Stimulated activated CD4-positive, alpha-beta T cell treated with anti-CD3 and anti-CD28 coated beads, Interleukin-15, amount 100 ng/mL, for 48 hours (primary cell): ENCODE data around the gene BBS9.
"Not testable (repeated sequence)": the region's sequence is repeated elsewhere in the genome, so short reads cannot be mapped to it uniquely, and the experiment has no call there.

ENCODE experiments used
- DNase-seq, 2 donors: peaks; one replicate each; pipeline ENCODE4 v3.0.0-alpha.2; 2020; ENCODE audit warnings: low read depth in 2 of 2

The BBS9 gene

GRCh38 chr7:33276325-33276724 is 147.0 kb downstream of the BBS9 start:
- DNase-seq, result no peak

- DNase-seq, result no peak
These were observed 147.4 kb downstream of the BBS9 start for GRCh38 chr7:33276729-33277128.

DNA sequence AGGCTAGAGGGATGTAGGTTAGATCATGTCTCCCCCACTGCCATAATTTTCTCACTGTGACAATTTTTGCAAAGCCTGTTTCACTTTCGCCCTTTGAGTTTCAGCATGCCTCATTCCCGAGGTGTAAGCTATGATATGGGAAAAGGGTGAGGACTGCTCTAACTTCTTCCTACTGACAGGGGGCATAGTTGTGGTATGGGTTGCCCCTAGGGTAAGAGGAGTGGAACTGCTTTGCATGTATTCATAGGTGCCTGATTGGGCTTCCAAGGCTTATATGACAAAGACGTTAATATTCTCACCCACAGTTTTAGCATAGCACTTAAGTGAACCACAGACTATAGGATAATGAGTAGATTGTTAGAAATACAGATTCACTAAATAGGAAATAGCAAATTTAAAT is 148.7 kb downstream of the BBS9 start:
- DNase-seq, result no peak

DNA sequence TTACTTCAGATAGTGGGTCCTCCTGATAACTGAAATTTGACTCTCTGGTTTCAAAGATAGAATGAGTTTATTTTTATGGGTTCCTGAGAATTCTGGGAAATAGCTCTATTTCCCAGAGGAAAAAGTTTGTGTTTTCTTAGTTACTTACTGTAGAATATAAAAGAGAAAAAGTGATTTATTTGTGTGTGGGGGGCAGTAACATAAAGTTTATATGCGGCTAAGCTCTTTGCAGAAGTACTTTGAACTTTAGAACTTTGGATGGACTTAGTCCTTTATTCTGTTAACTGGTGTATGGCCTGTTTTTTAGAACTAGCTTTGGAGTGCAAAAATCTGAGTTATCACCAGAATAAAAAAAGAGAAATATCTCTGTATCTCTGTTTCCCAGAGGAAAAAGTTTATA is 157.1 kb downstream of the BBS9 start:
- DNase-seq, result no peak

DNA sequence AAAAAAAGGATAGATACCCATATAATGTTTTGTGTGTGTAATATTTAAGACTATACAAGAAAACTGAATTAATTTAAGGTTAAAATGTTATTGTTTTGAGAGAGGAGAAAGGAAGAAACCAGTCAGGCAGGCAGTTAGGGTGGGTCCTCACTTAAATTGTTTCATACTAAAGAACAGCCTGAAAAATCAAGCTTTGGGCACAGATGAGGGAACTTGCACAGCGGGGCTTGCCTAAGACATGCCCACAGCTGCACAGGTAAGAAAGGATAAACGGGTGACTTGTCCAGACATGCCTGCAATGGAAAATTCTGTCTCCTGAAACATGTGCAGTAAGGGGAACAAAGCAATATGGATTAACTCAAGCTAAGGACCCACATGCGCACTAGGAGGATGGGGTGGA is 158.4 kb downstream of the BBS9 start:
- no peak for DNase-seq

DNA sequence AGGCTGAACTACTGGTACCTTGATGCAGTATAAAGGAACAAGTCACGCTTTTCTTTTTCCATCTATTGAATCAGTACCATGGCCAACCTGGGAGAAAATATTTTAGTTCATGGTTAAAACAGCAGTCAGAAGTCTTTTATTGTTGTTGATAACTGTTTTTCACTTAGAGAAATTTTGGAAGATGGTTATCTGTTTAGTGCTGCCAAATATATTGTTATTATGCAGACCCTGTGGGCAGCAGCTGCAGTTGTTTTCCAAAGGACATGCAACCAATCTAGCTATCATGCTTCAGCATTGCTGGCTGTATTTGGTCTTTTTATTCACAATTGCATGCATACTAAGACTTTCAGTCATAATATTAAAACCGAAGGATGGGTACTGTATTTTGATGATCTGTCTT is 169.5 kb downstream of the BBS9 start:
- no peak for DNase-seq

DNA sequence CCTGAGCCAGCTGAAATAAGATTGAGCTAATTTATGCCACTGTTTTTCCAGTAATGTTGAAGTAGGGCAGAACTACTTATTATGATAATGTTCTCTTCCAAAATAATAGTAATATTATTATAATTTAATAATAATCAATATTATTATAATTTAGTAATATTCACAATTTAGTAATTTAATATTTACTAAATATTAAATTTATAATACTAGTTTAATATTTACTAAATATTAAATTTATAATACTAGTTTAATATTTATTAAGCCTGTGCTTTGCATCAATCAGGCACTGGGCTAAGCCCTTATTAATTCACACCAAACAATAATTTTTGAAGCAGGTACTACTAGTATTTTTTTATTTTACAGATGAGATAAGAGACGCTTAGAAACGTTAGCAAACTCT is 170.1 kb downstream of the BBS9 start:
- no peak for DNase-seq

GRCh38 chr7:33300131-33300530 is 170.8 kb downstream of the BBS9 start:
- DNase-seq, result no peak

DNA sequence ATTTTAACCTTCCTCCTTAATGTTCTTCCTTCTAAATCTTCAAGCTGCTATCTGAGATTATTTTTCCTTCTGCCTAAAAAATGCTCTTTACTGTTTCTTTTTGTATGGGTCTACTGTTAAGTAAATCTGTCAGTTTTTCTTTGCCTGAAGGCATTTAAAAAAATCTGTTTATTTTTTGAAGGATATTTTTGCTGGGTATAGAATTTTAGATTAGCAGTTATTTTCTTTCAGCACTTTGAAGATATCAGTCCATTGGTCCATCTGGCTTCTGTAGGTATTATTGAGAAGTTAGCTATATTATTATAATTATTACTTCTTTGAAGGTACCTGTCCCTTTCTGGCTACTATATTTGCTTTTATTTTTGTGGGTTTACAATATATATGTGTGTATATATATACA is 171.4 kb downstream of the BBS9 start:
- no peak for DNase-seq

GRCh38 chr7:33303978-33304557 is 174.7 kb downstream of the BBS9 start:
- not testable (repeated sequence) for DNase-seq

DNA sequence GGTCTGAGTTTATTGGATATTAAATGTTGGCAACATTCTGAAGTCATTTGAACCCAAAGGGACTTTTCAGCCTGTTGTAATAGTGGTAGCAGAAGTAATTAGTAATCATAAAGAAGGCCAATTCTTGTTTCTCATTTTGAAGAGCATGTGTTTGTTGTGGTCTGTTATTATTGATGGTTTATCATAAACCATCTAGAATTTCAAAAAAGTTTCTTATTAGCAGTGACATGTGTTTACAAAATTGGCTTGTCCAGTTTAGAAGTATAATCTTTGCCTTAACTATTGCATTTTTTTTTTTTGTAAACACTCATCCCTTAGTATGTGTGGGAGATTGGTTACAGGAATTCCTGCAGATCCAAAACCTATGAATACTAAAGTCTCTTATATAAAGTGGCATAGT is 177.8 kb downstream of the BBS9 start:
- DNase-seq, result no peak

DNA sequence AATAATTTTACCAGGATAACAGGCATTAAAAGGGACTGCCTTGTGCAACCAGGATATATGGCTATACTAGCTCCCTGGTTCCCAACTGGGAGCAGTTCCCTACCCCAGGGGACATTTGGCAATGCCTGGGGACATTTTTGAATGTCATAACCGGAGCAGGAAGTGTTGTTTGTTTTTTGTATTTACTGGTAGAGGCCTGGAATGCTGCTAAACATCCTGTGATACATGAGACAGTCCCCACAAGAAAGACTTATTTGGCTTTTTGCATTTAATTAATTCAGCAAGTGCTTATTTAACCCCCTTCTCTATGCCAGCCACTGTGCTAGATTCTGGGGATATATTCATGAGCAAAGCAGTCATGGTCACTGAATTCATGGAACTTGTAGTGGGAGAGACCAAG is 181.2 kb downstream of the BBS9 start:
- DNase-seq, result no peak

DNA sequence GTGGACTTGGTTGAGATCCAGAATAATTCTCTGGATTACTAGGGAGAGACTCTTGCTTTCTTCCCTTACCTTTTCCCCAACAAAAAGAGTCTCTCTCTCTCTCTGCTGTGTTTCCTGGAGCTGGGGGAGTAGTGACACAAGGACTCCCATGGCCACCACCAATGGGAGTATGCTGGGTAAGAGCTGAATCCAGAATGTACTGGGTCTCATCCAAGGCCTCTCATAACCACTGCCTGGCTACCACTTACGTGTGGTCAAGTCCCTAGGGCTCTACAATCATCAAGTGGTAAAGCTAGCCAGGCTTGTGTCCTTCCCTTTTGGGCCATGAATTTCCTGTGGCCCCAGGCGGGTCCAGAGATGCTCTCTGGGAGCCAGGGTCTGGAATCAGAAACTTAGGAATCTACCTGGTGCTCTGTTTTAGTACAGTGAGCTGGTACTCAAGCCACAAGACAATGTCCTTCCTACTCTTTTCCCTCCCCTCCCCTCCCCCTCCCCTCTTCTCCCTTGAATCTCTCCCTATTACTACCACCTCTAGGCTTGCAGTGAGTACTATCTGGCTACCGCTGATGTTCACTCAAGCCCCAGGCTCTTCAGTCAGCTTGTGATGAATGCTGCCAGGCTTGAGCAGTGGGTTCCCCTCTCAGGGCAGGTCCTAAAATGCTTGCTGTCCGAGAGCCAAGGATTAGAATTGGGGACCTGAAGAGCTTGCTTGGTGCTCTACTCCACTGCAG is 196.6 kb downstream of the BBS9 start:
- DNase-seq, result no peak

DNA sequence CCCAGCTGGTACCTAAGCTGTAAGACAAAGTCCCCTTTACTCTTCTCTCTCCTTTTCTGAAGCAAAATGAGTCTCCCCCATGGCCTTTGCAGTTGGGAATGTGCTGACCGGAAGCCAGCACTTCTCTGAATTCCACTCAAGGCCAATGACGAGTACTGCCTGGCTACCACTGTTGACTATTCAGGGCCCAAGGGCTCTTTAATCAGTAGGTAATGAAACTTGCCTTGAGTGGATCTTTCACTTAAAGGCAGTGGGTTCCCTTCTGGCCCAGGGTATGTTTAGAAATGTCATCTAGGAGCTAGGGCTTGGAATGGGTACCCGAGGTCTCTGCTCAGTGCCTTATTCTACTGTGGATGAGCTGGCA is 197.1 kb downstream of the BBS9 start:
- no peak for DNase-seq

GRCh38 chr7:33327427-33327826 is 198.1 kb downstream of the BBS9 start:
- DNase-seq, result no peak

DNA sequence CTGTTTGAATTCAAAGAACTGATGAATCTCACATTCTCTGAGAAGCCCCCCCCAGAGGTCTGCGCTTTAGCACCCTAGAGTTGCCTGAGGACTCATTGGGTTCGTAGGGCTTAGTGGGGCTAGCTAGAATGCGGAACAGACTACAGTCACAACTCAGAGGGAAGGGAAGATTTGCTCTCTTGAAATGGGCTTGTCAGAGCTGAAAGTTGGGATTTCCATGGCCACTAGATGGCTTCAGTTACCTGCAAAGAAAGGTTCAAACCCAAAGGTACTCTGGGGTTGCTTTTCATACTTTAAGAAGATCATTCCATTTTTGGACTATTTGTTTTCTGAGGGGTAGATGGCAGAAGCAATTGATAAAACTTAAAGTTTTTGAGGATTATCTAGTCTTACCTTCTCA is 205.0 kb downstream of the BBS9 start:
- DNase-seq, result no peak

GRCh38 chr7:33336820-33337219 is 207.5 kb downstream of the BBS9 start:
- no peak for DNase-seq

- no peak for DNase-seq
These were observed 209.9 kb downstream of the BBS9 start for GRCh38 chr7:33339074-33339790.

DNA sequence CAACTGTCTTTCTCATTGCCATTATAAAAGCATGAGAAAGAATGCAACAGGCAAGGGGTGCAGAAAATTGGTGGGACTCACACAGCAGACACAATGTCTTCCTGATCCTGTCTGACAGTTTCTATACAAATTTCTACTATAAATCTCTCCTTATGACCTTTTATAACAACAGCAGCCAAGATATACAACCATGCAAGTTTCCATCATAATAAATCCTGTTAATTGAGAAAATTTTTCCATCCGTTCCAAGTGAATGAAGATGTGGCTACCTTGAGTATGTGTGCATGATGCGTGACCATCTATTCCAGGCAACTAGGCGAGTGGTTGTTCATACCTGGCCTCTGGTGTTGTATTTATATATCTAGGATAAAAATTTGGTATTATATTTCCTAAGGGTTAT is 216.7 kb downstream of the BBS9 start:
- no peak for DNase-seq

GRCh38 chr7:33350577-33350976 is 221.2 kb downstream of the BBS9 start:
- DNase-seq, result no peak

GRCh38 chr7:33351709-33352108 is 222.3 kb downstream of the BBS9 start:
- DNase-seq, result no peak

- DNase-seq, result no peak
These were observed 224.8 kb downstream of the BBS9 start for GRCh38 chr7:33354201-33354600.

DNA sequence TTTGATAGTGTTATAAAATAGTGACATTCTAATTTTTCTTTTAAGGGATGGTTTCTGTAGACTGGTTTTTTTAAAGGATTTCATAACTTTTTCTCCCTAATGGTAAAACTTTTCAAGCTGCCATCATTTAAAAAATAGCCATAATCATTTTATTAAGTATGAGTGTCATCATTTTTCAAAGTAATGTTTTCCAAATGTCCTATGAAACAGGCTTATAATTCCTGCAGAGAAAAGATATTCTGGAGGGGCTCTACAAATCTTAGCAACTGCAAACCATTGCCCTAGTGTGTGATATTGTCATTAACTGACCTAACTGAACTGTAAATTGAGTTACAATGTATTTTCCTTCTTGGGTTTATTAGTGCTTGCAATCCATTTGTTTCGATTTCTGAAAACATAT is 226.0 kb downstream of the BBS9 start:
- no peak for DNase-seq
